ENCODE measurements around the gene THYN1.

DNA sequence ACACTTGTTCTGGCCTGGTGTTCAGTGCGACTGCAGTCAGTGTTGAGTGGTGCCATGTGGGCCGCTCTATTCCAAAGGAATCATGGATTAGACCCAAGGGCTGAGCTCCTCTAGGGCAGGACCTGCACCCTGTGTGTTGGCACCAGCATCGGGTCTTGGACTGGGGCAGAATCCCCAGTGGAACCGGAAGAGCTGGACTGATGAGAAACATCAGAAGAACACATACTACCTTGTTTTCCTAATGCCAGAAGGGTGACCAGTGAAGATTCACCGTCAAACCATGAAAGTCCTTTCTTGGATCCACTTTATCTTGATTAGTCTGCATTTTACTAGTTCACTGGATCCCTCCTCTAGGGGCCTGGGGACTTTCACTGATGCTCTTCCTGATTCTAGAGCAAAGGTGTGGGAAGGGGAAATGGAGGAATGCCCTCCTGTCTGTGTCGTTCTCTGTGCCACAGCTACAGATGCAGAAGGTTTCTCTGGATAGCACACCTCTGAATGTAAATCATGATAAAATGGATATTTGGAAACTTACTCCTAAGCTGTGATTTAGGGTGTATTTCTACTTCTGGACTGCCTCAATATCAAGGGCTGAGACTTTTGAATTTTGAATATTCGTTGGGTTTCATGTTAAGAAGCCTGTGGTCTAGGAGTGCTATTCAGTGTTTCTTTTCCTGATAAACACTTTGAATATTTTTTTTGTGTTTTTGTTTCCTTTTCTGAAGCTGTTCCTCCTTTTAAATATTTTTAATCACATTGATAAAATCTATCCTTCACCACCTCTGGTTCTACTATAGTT is 12.0 kb upstream of the THYN1 start:
- TF ChIP-seq ZNF337 (CRISPR knock-in tag; IDR thresholded peaks at IDR 0.05; ENCODE audit: borderline replicate concordance, low read depth) (no peak), HIVEP1 (CRISPR knock-in tag; IDR thresholded peaks at IDR 0.05) (no peak), POLR2AphosphoS5 (IDR thresholded peaks at IDR 0.05; ENCODE audit: low read depth, low read length) (no peak), U2AF2 (IDR thresholded peaks at IDR 0.05; ENCODE audit: low read depth, low read length) (no peak), NR2F1 (CRISPR knock-in tag; IDR thresholded peaks at IDR 0.05) (no peak), MXD4 (CRISPR knock-in tag; IDR thresholded peaks at IDR 0.05) (no peak), ZNF530 (CRISPR knock-in tag; IDR thresholded peaks at IDR 0.05; ENCODE audit: low read depth) (no peak), TIGD3 (CRISPR knock-in tag; IDR thresholded peaks at IDR 0.05; ENCODE audit: borderline replicate concordance) (no peak), RELA (CRISPR knock-in tag; IDR thresholded peaks at IDR 0.05) (no peak), RNF2 (conservative IDR thresholded peaks at IDR 0.05; ENCODE audit: low read depth) (no peak), ZNF329 (CRISPR knock-in tag; IDR thresholded peaks at IDR 0.05; ENCODE audit: low read depth) (no peak), HOXA3 (CRISPR knock-in tag; IDR thresholded peaks at IDR 0.05) (no peak)
- TF ChIP-seq, protein P1, sequence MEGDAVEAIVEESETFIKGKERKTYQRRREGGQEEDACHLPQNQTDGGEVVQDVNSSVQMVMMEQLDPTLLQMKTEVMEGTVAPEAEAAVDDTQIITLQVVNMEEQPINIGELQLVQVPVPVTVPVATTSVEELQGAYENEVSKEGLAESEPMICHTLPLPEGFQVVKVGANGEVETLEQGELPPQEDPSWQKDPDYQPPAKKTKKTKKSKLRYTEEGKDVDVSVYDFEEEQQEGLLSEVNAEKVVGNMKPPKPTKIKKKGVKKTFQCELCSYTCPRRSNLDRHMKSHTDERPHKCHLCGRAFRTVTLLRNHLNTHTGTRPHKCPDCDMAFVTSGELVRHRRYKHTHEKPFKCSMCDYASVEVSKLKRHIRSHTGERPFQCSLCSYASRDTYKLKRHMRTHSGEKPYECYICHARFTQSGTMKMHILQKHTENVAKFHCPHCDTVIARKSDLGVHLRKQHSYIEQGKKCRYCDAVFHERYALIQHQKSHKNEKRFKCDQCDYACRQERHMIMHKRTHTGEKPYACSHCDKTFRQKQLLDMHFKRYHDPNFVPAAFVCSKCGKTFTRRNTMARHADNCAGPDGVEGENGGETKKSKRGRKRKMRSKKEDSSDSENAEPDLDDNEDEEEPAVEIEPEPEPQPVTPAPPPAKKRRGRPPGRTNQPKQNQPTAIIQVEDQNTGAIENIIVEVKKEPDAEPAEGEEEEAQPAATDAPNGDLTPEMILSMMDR (CRISPR knock-in tag; IDR thresholded peaks at IDR 0.05), result no peak
- TF ChIP-seq, protein P2, sequence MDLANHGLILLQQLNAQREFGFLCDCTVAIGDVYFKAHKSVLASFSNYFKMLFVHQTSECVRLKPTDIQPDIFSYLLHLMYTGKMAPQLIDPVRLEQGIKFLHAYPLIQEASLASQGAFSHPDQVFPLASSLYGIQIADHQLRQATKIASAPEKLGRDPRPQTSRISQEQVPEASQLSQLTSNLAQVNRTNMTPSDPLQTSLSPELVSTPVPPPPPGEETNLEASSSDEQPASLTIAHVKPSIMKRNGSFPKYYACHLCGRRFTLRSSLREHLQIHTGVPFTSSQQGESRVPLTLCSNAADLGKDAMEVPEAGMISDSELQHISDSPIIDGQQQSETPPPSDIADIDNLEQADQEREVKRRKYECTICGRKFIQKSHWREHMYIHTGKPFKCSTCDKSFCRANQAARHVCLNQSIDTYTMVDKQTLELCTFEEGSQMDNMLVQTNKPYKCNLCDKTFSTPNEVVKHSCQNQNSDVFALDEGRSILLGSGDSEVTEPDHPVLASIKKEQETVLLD (CRISPR knock-in tag; IDR thresholded peaks at IDR 0.05; ENCODE audit: low read depth), result no peak
